ENCODE data around the gene SCYL1.

SCYL1 gene

DNA sequence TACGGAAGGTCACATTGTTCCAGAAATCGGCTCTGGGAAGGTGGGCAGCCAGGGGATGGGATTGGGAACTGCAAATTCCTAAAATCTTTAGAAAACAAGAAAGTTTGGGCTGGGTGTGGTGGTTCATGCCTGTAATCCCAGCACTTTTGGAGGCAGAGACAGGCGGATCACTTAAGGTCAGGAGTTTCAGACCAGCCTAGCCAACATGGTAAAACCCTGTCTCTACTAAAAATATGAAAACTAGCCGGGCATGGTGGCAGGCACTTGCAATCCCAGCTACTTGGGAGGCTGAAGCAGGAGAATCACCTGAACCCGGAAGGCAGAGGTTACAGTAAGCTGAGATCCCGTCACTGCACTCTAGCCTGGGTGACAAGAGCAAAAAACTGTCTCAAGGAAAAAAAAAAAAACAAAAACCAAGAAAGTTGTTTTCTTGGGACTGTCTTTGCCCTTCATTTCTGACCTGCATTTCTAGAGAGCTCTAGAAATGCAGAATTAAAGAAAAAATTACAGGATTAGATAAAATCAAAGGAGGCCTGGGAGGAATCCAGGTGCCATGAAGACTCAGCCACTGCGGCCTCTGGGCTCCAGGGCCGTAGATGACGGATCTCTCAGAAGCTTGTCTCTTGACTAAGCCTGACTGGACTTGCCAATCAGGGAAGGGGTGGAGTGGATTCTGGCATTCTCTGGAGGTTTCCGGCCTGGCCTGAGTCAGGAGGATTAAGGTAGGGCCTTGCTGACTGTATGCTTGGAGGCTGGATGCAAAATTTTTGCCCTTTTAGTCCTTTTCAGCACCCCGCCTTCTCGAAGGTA, 31.3 kb upstream of the SCYL1 start:
- DNase-seq = peak; percentile 25

- no peak for DNase-seq
These were observed 28.4 kb upstream of the SCYL1 start for GRCh38 chr11:65496304-65497140.

DNA sequence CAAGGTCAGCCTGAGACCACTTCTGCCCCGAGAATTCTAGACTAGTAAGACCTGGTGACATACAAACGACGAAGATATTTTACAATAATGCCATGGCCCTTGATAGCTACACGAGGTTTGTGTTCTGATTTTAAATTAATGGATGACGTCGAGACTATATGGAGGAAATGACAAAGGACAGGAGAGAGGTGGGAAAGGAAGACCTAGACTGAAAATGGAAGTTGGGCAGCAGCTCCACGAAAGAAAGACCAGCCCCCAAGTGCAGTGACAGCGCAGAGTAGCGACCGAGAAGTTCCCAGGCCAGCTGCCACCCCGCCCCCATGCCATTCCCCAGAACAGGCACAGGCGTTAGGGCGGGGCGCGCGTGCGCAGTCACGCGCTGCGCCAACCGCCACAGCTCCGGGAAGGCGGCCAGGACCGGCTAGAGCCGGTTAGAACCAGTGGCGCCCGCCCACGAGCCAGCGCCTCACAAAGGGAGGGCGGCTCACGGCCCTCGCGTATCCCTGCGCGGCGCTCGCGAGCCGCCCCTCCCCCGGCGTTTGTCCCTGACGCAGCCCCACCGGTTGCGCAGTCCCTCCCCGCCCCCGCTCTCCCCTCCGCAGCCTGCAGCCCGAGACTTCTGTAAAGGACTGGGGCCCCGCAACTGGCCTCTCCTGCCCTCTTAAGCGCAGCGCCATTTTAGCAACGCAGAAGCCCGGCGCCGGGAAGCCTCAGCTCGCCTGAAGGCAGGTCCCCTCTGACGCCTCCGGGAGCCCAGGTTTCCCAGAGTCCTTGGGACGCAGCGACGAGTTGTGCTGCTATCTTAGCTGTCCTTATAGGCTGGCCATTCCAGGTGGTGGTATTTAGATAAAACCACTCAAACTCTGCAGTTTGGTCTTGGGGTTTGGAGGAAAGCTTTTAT, 27.5 kb upstream of the SCYL1 start:
- peak; percentile 97 for DNase-seq

GRCh38 chr11:65498042-65498726, 26.7 kb upstream of the SCYL1 start:
- peak; percentile 60 for DNase-seq

- DNase-seq = no peak
These were observed 26.2 kb upstream of the SCYL1 start for GRCh38 chr11:65498727-65498976.

DNA sequence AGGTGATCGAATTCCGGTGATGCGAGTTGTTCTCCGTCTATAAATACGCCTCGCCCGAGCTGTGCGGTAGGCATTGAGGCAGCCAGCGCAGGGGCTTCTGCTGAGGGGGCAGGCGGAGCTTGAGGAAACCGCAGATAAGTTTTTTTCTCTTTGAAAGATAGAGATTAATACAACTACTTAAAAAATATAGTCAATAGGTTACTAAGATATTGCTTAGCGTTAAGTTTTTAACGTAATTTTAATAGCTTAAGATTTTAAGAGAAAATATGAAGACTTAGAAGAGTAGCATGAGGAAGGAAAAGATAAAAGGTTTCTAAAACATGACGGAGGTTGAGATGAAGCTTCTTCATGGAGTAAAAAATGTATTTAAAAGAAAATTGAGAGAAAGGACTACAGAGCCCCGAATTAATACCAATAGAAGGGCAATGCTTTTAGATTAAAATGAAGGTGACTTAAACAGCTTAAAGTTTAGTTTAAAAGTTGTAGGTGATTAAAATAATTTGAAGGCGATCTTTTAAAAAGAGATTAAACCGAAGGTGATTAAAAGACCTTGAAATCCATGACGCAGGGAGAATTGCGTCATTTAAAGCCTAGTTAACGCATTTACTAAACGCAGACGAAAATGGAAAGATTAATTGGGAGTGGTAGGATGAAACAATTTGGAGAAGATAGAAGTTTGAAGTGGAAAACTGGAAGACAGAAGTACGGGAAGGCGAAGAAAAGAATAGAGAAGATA, 25.7 kb upstream of the SCYL1 start, which contains the start of gene MALAT1:
Gene MALAT1, plus strand, starts transcription at position 69 of the 736 bp plus-strand sequence.
- DNase-seq = peak; percentile 92

- no peak for DNase-seq
These were observed 25.0 kb upstream of the SCYL1 start for GRCh38 chr11:65499713-65500386.

GRCh38 chr11:65500387-65501185, 24.3 kb upstream of the SCYL1 start:
- DNase-seq = no peak

GRCh38 chr11:65501186-65501471, 23.8 kb upstream of the SCYL1 start:
- no peak for DNase-seq

DNA sequence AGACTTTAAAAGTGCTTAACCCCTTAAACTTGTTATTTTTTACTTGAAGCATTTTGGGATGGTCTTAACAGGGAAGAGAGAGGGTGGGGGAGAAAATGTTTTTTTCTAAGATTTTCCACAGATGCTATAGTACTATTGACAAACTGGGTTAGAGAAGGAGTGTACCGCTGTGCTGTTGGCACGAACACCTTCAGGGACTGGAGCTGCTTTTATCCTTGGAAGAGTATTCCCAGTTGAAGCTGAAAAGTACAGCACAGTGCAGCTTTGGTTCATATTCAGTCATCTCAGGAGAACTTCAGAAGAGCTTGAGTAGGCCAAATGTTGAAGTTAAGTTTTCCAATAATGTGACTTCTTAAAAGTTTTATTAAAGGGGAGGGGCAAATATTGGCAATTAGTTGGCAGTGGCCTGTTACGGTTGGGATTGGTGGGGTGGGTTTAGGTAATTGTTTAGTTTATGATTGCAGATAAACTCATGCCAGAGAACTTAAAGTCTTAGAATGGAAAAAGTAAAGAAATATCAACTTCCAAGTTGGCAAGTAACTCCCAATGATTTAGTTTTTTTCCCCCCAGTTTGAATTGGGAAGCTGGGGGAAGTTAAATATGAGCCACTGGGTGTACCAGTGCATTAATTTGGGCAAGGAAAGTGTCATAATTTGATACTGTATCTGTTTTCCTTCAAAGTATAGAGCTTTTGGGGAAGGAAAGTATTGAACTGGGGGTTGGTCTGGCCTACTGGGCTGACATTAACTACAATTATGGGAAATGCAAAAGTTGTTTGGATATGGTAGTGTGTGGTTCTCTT, 23.2 kb upstream of the SCYL1 start:
- peak; percentile 23 for DNase-seq

DNA sequence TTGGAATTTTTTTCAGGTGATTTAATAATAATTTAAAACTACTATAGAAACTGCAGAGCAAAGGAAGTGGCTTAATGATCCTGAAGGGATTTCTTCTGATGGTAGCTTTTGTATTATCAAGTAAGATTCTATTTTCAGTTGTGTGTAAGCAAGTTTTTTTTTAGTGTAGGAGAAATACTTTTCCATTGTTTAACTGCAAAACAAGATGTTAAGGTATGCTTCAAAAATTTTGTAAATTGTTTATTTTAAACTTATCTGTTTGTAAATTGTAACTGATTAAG, 22.7 kb upstream of the SCYL1 start:
- DNase-seq = no peak

DNA sequence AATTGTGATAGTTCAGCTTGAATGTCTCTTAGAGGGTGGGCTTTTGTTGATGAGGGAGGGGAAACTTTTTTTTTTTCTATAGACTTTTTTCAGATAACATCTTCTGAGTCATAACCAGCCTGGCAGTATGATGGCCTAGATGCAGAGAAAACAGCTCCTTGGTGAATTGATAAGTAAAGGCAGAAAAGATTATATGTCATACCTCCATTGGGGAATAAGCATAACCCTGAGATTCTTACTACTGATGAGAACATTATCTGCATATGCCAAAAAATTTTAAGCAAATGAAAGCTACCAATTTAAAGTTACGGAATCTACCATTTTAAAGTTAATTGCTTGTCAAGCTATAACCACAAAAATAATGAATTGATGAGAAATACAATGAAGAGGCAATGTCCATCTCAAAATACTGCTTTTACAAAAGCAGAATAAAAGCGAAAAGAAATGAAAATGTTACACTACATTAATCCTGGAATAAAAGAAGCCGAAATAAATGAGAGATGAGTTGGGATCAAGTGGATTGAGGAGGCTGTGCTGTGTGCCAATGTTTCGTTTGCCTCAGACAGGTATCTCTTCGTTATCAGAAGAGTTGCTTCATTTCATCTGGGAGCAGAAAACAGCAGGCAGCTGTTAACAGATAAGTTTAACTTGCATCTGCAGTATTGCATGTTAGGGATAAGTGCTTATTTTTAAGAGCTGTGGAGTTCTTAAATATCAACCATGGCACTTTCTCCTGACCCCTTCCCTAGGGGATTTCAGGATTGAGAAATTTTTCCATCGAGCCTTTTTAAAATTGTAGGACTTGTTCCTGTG, 22.1 kb upstream of the SCYL1 start:
- DNase-seq = no peak

GRCh38 chr11:65503368-65503948, 21.4 kb upstream of the SCYL1 start:
- DNase-seq = no peak

GRCh38 chr11:65503949-65504673, 20.8 kb upstream of the SCYL1 start:
- no peak for DNase-seq

GRCh38 chr11:65504674-65505465, 20.0 kb upstream of the SCYL1 start:
- DNase-seq = no peak

- DNase-seq = no peak
These were observed 19.2 kb upstream of the SCYL1 start for GRCh38 chr11:65505466-65506289.

Data from activated CD4-positive, CD25-positive, alpha-beta regulatory T cell treated with anti-CD3 and anti-CD28 coated beads, Interleukin-2, amount 50 U/mL, for 72 hours (primary cell).